ENCODE data around the gene MCFD2. TPM values are rescaled to one million over a fixed set of nuclear protein-coding genes. Genes with fewer than 3 reads are reported as not detected.

The MCFD2 gene
- total and polyA plus RNA-seq, 2 donors (not counting 1 experiment from before 2014, with no cell fraction given), result 31.6 to 53.3 TPM

GRCh38 chr2:46917628-46918027 lies 2.0 kb upstream of the MCFD2 start:
- Histone ChIP-seq H3K9me3 (ENCODE audit: control extremely low read depth in 1 of 3, control insufficient read depth in 2 of 3, insufficient read depth in 1 of 3, low read length in 2 of 3) (no peaks in the 10 kb centered on the region), H3K27ac (ENCODE audit: low read length in 2 of 2) (no peak overlapping the region), H3K27me3 (replicated peaks in 1 of 4; ENCODE audit: control extremely low read depth in 1 of 4, control insufficient read depth in 3 of 4, insufficient read depth in 4 of 4, low read length in 3 of 4) (no peaks in the 10 kb centered on the region), H3K9ac (ENCODE audit: low read length) (no peak overlapping the region), H3K36me3 (replicated peaks in 1 of 2; ENCODE audit: control extremely low read depth in 1 of 2, control insufficient read depth in 1 of 2, extremely low read depth in 1 of 2, insufficient read depth in 2 of 2, low read length in 1 of 2) (peaks cover 0 to 3% of the 10 kb centered on the region in 2 experiments), H3K79me2 (ENCODE audit: control insufficient read depth, insufficient read depth, low read length) (peaks cover 62% of the 10 kb centered on the region), H3K4me2 (replicated peaks; ENCODE audit: low read depth, low read length, poor library complexity, severe bottlenecking) (peak overlapping the region; percentile 90), H3K4me3 (ENCODE audit: control extremely low read depth in 1 of 5, extremely low read depth in 1 of 5, insufficient read depth in 1 of 5, low read depth in 2 of 5, low read length in 4 of 5) (no peak overlapping the region), H2AFZ (ENCODE audit: insufficient read depth, low read depth, low read length, poor library complexity, severe bottlenecking) (no peak overlapping the region), H4K20me1 (ENCODE audit: control insufficient read depth, insufficient read depth, low read length, poor library complexity, severe bottlenecking) (peaks cover 18% of the 10 kb centered on the region), H3K4me1 (ENCODE audit: control insufficient read depth in 2 of 2, insufficient read depth in 2 of 2, low read length in 2 of 2) (peaks cover 31 to 55% of the 10 kb centered on the region in 2 donors)
- POLR2A ChIA-PET, result interaction anchor here (1.3 kb wide), 1 partner anchor 26 kb away, joined by 3 read pairs; no protein-coding TSS in a partner anchor
- CTCF ChIA-PET, result interaction anchor here (0.8 to 7.4 kb wide), 8 partner anchors 10 to 405 kb away, joined by 3 to 40 read pairs (median 4); no protein-coding TSS in a partner anchor
- Mint-ChIP-seq H3K9me3 (ENCODE audit: insufficient read depth) (no peaks in the 10 kb centered on the region), H3K4me1 (peaks cover 65% of the 10 kb centered on the region), H3K4me3 (peak overlapping the region; percentile 69), H3K27ac (peak overlapping the region; percentile 0), H3K27me3 (no peaks in the 10 kb centered on the region)
- DNase-seq (peak; percentile 26), ATAC-seq (ENCODE audit: low read depth) (no peak)
- TF ChIP-seq CTCF (IDR thresholded peaks at IDR 0.05), result no peak
- TF ChIP-seq EZH2 (IDR thresholded peaks at IDR 0.05; ENCODE audit: borderline replicate concordance, insufficient read depth, low read depth, low read length, poor library complexity, severe bottlenecking), result no peak
- intact Hi-C loops (cut with micrococcal nuclease), result loop anchor here (1.0 to 10.0 kb wide), 4 partner anchors 61 to 867 kb away; partner anchors contain the start of genes MSH2 and MSH6

Measured in B cell (primary cell).